Ascending aorta (tissue), 2 donors: ENCODE results near the gene ETFDH. TPM values are rescaled to one million over a fixed set of nuclear protein-coding genes. Genes with fewer than 3 reads are reported as not detected.
A peak's percentile ranks its signal among the peaks of the same experiment; 100 is the strongest.

Experiments
- DNase-seq, 2 donors: peaks; one replicate each; pipeline ENCODE4 v3.0.0-alpha.2; 2019; ENCODE audit warnings: low spot score in 2 of 2
- H3K27ac ChIP-seq, 2 donors: fragments of 200-600 bp; sonication (generic); one replicate each; pipeline ENCODE4 v1.5.1; 2016 to 2017; ENCODE audit warnings: mild to moderate bottlenecking in 1 of 2
- H3K27me3 ChIP-seq: fragments of 200-600 bp; sonication (generic); one replicate; pipeline ENCODE4 v1.5.1; 2017
- H3K36me3 ChIP-seq, 2 donors: fragments of 200-600 bp; sonication (generic); one replicate each; pipeline ENCODE4 v1.5.1; 2016
- H3K4me1 ChIP-seq, 2 donors: fragments of 200-600 bp; sonication (generic); one replicate each; pipeline ENCODE4 v1.5.1; 2016 to 2017; ENCODE audit warnings: mild to moderate bottlenecking in 1 of 2
- H3K4me3 ChIP-seq, 2 donors: fragments of 200-600 bp; sonication (generic); one replicate each; pipeline ENCODE4 v1.5.1; 2016 to 2017; ENCODE audit warnings: mild to moderate bottlenecking in 1 of 2
- H3K9me3 ChIP-seq, 2 donors: fragments of 200-600 bp; sonication (generic); one replicate each; pipeline ENCODE4 v1.5.1; 2016
- intact Hi-C: fragments of 100-400 bp; cut with DNase I; formaldehyde crosslinking; loops from one replicate; pipeline ENCODE4 v1.15.1; 2023
- total RNA-seq: library from RNA; depleted of rRNA; stranded (reverse); fragments of >200 nt; gene quantifications from one replicate; pipeline ENCODE4 v1.1.0, GENCODE V29; 2016
- TF ChIP-seq, protein P1 (sequence below), 3 experiments: fragments of 200-600 bp in 2 of 3; fragments of 450-650 bp in 1 of 3; sonication (generic) in 2 of 3; IDR thresholded peaks; one replicate each; pipeline ENCODE4 v1.5.1; 2016 to 2019; ENCODE audit warnings: antibody characterized with exemption in 3 of 3, mild to moderate bottlenecking in 1 of 3, moderate library complexity in 1 of 3

Gene ETFDH
- total RNA-seq, 1 donor from 2014 or later, result 1.4 TPM

DNA sequence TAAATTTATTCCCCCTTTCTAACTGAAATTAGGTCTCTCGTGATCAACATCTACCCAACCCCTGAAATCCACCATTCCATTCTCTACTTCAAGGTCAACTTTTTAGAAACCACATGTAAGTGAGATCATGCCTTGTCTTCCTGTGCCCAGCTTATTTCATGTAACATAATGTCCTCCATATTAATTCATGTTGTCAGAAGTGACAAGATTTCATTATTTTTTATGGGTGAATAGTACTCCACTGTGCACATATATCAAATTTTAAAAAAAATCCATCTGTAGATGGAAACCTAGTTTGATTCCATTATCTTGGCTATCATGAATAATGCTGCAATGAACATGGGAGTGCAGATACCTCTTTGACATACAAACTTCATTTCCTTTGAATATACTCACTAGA lies 49.6 kb downstream of the ETFDH start:
- no peaks in the 10 kb centered on the region for H3K9me3 ChIP-seq
- H3K36me3 ChIP-seq, result peaks cover 21 to 28% of the 10 kb centered on the region in 2 donors
- no peaks in the 10 kb centered on the region for H3K27me3 ChIP-seq
- H3K4me3 ChIP-seq, result peak overlapping the region in 1 of 2 donors; percentile 68
- TF ChIP-seq, protein P1, sequence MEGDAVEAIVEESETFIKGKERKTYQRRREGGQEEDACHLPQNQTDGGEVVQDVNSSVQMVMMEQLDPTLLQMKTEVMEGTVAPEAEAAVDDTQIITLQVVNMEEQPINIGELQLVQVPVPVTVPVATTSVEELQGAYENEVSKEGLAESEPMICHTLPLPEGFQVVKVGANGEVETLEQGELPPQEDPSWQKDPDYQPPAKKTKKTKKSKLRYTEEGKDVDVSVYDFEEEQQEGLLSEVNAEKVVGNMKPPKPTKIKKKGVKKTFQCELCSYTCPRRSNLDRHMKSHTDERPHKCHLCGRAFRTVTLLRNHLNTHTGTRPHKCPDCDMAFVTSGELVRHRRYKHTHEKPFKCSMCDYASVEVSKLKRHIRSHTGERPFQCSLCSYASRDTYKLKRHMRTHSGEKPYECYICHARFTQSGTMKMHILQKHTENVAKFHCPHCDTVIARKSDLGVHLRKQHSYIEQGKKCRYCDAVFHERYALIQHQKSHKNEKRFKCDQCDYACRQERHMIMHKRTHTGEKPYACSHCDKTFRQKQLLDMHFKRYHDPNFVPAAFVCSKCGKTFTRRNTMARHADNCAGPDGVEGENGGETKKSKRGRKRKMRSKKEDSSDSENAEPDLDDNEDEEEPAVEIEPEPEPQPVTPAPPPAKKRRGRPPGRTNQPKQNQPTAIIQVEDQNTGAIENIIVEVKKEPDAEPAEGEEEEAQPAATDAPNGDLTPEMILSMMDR (IDR thresholded peaks at IDR 0.05), result no peak
- no peak overlapping the region for H3K27ac ChIP-seq
- H3K4me1 ChIP-seq, result peaks cover 0 to 13% of the 10 kb centered on the region in 2 donors
- DNase-seq, result no peak
- intact Hi-C loops, result loop anchor here (2.0 to 10.0 kb wide), 5 partner anchors 47 to 723 kb away; partner anchors contain the start of genes C4orf46, ETFDH, FNIP2 and RAPGEF2

DNA sequence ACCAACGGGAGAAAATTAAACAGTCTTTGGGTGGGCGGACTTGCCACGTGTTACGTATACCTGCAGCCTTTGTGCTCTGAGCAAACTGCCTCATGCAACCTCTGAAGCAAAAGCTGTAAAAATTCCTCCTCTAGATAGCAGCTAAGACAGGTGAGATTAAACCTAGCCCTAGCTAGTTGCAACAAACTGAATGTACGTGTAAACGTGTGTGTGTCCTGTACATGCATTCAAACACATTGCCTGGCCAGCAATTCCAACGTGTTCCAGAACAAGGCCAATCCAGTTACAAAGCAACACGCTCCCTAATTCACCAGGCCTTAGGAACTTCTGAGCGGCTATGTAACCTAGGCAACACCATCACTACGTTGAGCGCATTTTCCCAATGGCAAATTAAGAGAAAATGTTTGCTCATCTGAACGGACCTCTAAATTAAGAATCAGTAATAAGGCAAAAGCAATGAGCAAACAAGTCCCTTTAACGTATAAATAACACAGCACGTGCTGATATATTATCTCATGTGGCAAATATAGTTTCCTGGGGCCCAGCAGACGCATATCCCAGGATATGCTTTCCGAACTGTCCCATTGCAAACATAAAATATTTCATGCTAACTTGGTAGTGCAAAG lies 50.3 kb downstream of the ETFDH start:
- no peaks in the 10 kb centered on the region for H3K27me3 ChIP-seq
- TF ChIP-seq, protein P1 (IDR thresholded peaks at IDR 0.05), result no peak
- no peak for DNase-seq
- H3K4me1 ChIP-seq, result peaks cover 0 to 13% of the 10 kb centered on the region in 2 donors
- H3K36me3 ChIP-seq, result peaks cover 18 to 21% of the 10 kb centered on the region in 2 donors
- H3K27ac ChIP-seq, result peak overlapping the region; percentile 84 to 92
- peak overlapping the region; percentile 68 to 85 for H3K4me3 ChIP-seq
- intact Hi-C loops, result loop anchor here (2.0 to 10.0 kb wide), 5 partner anchors 46 to 722 kb away; partner anchors contain the start of genes C4orf46, ETFDH, FNIP2 and RAPGEF2
- no peaks in the 10 kb centered on the region for H3K9me3 ChIP-seq

DNA sequence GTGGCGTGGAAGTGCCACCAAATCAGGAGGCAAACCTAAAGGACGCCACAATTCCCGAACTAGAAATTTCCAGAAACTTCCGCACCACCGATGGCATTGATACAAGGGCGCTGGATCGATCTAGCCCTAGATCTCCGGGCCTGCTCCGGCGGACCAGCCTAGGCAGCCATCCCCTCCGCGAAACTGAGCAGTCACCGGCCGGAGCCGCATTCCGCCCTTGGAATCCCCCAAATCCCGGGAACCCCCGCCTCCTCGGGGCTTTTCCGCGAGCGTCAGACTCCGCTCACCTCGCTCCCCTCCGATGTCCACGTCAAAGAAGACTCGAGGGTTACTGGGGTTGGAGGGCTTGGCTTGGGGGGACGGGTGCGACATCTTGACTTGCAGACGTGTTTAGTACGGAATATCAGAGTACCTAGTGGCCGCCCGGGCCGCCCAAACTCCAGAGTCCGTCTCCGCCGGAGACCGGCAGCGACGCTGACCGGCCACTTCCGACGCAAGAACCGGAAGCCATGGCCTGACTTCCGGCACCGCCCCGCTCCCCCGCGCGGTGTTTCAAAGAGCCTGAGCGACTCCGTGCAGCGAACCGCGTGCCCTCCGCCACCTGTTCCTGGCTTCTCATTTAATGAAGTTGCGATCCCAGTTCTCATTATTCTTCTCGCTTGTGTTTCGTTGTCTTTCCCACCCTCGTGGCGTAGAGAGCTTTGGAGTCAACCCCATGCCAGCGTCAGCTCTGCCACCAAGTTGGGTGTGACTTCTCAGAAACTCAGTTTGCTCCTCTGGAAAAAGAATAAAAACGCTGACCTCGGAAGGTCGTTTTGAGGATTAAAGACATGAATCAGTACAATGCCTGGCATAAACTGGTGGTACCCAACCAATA lies 51.1 kb downstream of the ETFDH start, which contains the start of gene PPID:
TSS of gene PPID (minus strand) at position 480 of the 877 bp plus-strand sequence. CDS start at position 372, 108 bp downstream.
- Histone ChIP-seq H3K4me3 (peak within 1 kb of the TSS; percentile 68 to 85), H3K27ac (peak within 1 kb of the TSS; percentile 84 to 92), H3K36me3 (peaks cover 13 to 18% of the 10 kb centered on the region in 2 donors), H3K27me3 (no peaks in the 10 kb centered on the region), H3K9me3 (no peaks in the 10 kb centered on the region), H3K4me1 (peaks cover 0 to 13% of the 10 kb centered on the region in 2 donors)
- intact Hi-C loops, result loop anchor here (2.0 to 10.0 kb wide), 5 partner anchors 46 to 722 kb away; partner anchors contain the start of genes C4orf46, ETFDH, FNIP2 and RAPGEF2
- TF ChIP-seq, protein P1 (IDR thresholded peaks at IDR 0.05), result no peak
- DNase-seq, result peak; percentile 11 to 90

DNA sequence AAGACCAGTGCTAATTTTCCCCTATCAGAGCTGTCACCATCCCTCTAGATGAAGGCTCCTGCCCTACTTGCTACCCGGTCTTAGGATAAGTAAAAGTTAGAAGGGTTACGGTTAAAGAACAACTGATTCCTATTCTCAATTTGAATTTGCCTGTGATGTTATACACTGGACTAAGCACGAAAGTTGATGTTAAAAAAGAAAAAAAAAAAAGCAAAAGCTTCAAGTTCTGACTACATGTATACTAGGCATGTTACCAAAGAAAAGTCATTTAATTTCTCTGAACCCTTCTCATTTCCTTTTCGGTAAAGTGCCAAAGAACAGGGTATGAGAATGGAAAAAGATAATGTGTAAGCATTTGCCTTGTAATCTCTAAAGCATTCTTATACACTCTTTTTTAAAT lies 52.5 kb downstream of the ETFDH start:
- H3K4me1 ChIP-seq, result peaks cover 0 to 13% of the 10 kb centered on the region in 2 donors
- peaks cover 0 to 8% of the 10 kb centered on the region in 2 donors for H3K36me3 ChIP-seq
- intact Hi-C loops, result loop anchor here (5.0 to 10.0 kb wide), 3 partner anchors 52 to 720 kb away; partner anchors contain the start of genes C4orf46 and ETFDH
- no peak for DNase-seq
- no peak overlapping the region for H3K27ac ChIP-seq
- H3K27me3 ChIP-seq, result no peaks in the 10 kb centered on the region
- TF ChIP-seq, protein P1 (IDR thresholded peaks at IDR 0.05), result no peak
- H3K4me3 ChIP-seq, result no peak overlapping the region
- no peaks in the 10 kb centered on the region for H3K9me3 ChIP-seq

DNA sequence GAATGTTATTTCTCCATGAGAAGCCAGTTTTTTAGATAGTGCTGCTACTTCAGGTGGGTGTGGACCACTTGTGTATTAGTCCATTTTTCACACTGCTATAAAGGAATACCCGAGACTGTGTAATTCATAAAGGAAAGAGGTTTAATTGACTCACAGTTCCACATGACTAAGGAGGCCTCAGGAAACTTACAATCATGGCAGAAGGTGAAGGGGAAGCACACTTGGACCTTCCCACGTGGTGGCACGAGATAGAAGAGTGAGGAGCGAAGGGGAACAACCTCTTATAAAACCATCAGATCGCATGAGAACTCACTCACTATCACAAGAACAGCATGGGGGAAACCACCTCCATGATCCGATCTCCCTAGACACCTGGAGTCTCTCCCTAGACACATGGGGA lies 54.5 kb downstream of the ETFDH start:
- no peak overlapping the region for H3K27ac ChIP-seq
- intact Hi-C loops, result loop anchor here (10.0 kb wide), 1 partner anchor 718 kb away; no protein-coding TSS in a partner anchor
- H3K4me1 ChIP-seq, result peaks cover 0 to 8% of the 10 kb centered on the region in 2 donors
- no peaks in the 10 kb centered on the region for H3K27me3 ChIP-seq
- no peaks in the 10 kb centered on the region for H3K9me3 ChIP-seq
- DNase-seq, result no peak
- H3K4me3 ChIP-seq, result no peak overlapping the region
- no peaks in the 10 kb centered on the region for H3K36me3 ChIP-seq
- TF ChIP-seq, protein P1 (IDR thresholded peaks at IDR 0.05), result no peak
